ENCODE results near the gene ARHGAP15. TPM values are rescaled to one million over a fixed set of nuclear protein-coding genes. Genes with fewer than 3 reads are reported as not detected.

Gene ARHGAP15
- polyA plus RNA-seq, 1 donor: 8.1 TPM

DNA sequence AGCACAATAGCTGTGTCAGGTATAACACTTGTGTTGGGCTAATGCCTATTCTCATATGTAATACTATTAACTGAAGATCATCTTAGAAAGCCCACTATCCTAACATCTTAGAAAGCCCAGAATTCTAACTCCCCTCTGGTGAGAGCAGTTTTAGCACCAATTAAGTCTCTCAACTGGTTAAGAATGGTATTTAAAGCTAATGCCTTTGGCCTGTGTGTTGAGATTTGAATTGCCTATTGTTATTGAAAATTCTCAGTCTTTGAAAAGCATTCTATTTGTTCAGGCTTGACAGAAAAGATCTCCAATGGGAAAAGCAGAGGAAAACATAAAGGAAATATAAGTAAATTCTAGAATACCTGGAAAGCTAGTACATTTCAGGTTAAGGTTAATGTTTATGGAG is 352.5 kb downstream of the ARHGAP15 start:
- DNase-seq (ENCODE audit: low read depth): no peak

- no peak for DNase-seq (ENCODE audit: low read depth)
Observed at GRCh38 chr2:143482316-143482715, 353.1 kb downstream of the ARHGAP15 start.

GRCh38 chr2:143482771-143483170 is 353.6 kb downstream of the ARHGAP15 start:
- no peak for DNase-seq (ENCODE audit: low read depth)

DNA sequence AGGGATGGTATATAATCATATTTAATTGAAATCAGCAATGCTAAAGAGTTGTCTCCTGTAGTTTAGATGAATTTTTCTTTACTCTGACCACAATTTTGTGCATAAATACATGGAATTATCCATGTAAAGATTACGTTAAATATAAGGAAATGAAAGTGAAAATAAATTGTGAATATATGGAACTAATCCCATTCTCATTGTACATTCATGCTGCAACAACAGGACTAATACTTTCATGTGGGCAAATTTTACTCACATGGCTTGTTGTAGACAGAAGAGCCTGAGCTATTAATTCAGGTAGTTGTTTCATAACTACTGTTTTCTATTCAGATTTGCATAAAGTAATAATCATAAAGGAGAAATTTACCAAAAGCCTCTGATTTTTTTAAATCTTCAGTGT is 357.8 kb downstream of the ARHGAP15 start:
- no peak for DNase-seq (ENCODE audit: low read depth)

DNA sequence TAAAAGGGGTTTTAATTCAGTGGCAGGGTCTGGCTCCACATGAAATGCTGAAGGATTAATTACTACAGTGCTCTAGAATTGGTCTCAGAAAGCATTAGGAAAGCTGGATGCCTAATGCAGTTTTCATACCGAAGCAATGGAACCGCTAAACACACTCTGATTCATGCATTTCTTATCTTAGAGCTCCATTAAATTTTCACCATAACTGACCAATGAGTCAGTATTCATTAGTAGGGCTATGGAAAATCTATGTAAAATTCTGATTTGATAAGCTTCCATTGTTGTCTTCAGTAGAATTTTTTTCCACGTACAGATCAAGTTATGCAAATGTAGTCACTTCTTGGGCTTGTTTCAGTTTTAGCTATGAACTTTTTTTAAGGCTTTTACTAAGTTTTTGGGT is 359.9 kb downstream of the ARHGAP15 start:
- no peak for DNase-seq (ENCODE audit: low read depth)

DNA sequence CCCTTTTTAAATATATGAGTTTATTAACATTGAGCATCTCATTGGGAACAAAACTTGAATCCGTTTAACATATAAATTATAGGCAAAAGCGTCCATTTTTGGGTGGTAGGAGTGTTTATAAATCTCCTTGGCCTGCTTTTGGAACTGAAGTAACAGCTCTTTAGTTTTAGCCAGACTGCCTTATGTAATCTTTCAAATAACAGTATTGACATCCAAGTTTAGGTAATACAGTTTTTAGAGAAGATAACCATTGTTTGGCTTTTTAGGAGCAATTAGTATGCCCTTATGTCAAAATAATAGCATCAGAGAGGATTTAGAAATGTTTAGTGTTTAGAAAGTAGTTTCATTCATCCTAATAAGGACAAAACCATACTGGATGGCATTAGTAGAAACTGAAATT is 361.9 kb downstream of the ARHGAP15 start:
- DNase-seq (ENCODE audit: low read depth): no peak

- no peak for DNase-seq (ENCODE audit: low read depth)
Observed at GRCh38 chr2:143493339-143493738, 364.1 kb downstream of the ARHGAP15 start.

DNA sequence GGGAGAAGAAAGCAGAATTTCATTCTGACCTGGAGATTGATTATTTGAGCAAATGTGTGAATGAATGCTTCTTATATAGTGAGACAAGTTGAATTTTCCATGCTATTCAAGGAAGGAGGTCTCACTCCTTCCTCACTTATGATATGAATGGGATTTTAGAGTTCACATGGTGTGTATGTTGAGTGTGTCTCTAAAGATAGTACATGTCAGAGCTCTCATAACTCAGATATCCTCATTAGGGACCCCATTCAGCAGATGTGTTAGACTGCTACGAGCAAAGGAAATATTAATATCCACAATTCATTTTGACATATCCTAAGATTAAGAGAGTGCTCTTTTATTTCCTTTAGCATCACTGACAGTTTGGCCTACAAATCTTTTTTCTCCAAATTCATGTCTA is 368.5 kb downstream of the ARHGAP15 start:
- DNase-seq (ENCODE audit: low read depth): no peak

- DNase-seq (ENCODE audit: low read depth): no peak
Observed at GRCh38 chr2:143498496-143498895, 369.3 kb downstream of the ARHGAP15 start.

DNA sequence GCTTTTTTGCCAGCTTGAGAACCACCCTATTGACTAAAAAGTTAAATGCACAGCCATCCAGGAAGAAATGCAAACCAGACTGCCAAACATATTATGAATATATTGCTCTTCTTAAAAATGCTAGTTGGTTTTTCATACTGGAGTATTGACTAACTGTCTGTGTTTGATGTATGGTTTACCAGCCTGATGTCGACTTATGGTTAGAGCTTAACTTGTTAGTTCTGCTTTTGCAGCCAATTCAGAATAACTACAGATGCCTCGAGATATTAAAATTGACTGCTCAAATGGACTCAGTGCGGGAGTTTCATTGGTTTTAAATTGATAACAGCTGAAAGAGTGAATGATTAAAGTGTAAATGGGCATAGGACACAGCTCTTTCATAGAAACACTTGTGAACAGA is 369.8 kb downstream of the ARHGAP15 start:
- no peak for DNase-seq (ENCODE audit: low read depth)

DNA sequence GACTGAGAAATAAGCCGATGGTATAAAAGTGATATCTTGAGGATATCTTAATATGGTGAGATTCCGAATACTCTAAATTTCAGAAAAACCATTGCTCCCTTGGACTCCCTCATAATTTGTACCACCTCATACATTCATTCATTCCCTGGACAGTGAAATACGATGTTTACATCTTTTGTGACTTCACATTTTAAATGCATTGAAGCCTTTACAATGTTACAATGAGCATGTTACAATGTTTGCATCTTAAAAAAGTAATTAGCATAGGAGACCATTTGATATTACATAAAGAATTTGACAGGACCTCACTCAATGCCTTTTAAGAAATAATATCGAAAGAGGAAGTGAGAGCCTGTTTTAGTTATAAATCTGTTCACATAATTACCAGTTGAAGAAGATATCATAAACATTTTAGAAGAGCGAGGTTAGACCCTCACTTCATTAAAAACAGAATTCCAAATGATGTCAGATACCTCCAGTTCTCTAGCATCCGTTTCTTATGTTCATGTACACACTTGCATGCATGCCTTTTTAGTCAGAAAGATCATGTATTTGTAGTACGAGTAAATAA is 372.0 kb downstream of the ARHGAP15 start:
- DNase-seq (ENCODE audit: low read depth): no peak

DNA sequence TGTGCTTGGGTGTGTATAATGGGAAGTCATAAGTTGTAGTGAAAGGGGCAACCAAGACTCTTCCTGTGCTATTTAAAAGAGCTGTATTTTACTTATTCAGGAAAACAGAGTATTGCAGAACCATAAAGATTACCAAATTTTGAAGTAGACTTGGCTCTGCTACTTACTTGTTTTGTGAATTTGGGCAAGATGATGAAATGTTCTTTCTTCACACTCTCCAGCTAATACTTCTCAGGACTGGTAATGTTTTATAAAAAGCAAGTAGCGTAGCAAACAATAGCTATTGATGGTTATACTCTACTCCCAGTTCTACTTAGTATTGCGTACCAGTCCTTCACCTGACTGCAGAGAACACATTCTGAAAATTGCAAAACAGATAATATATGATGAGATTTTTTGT is 374.1 kb downstream of the ARHGAP15 start:
- no peak for DNase-seq (ENCODE audit: low read depth)

DNA sequence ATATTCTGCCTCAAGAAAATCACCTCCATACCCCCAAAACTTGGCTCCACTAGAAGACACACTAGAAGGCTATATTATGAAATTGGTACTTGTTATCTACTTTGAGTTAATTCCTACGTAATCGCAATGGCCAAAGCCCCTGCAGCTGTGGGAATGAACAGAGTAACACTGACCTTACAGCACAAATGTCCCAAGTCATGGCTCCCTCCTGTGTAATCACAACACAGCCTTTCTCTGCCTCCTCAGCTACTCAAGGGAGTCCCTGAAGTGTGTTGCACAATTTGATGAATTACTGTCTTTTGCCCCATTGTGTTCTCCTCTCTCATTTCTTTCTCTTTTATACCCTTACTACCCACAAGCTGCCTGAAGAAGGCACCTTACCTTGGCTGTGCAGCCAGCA is 375.2 kb downstream of the ARHGAP15 start:
- no peak for DNase-seq (ENCODE audit: low read depth)

DNA sequence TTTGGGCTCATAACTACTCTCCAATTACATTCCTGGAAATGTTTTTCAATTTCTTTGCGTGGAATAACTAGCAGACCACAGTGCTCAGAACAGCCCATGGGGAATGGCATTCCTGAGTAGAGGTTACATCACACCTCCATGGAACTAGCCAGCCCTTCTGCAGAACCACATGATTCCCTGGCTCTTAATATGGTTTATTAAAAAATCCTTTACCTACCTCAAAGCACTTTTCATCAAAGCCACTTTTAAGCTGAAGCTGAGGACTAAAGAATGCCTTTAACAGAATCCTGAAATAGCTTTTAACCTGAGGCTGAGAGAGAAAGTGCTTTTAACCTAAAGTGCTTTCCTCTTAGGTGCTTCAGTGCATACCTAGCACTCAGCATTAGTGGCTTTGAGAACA is 376.3 kb downstream of the ARHGAP15 start:
- no peak for DNase-seq (ENCODE audit: low read depth)

DNA sequence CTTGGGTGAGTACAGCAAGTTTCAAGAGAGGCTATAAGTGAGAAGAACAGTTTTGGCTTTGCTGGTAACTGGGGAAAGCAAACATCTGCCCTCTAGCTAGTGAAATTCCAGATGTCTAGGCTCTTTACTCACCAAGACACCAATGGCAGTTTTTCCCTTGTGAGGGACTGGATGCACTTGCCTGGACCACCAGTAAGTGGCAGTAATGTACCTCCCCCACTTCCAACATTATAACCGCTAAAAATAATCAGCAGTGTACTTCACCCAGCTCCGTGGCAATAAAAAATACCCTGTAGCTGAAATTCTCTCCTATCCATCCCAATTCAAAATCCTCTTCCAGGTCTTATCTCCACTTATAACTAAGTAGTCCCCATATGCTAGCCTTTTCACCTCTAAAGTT is 383.9 kb downstream of the ARHGAP15 start:
- DNase-seq (ENCODE audit: low read depth): no peak

DNA sequence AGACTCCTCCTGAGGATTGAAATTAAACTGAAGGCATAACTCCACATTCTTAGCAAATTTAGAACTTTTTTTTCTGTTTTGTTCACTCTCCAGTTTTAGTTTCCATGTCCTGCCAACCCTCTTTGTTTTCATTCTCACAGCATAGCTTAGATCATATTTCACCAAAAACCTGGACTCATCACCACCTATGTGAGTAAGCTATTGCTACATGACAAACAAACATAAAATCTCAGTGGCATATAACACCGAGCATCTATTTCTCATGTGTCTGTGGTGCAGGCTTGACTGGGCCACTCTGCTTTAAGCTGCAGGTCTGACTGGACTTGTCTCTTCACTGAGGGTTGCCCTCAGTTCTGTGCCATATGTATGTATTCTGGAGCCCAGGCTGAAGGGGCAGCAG is 385.2 kb downstream of the ARHGAP15 start:
- no peak for DNase-seq (ENCODE audit: low read depth)

DNA sequence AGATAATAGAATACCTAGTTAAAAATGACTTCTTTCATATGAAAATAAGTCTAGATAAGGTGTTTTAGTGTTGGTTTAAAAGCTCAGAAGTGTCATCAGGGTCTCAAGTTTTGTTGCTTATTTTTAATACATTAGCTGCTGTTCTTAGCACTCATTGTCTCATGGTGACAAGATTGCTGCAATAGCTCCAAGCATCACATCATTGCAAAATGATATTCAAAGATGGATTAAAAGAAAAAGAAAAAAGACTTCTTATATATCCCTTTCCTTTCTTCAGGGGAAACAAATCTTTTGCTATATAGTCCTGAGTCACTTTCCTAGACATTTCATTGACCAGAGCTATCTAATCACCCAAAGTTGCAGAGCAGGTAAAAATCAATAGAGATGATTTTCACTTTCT is 386.1 kb downstream of the ARHGAP15 start:
- DNase-seq (ENCODE audit: low read depth): no peak

- DNase-seq (ENCODE audit: low read depth): no peak
Observed at GRCh38 chr2:143519521-143519920, 390.3 kb downstream of the ARHGAP15 start.

DNA sequence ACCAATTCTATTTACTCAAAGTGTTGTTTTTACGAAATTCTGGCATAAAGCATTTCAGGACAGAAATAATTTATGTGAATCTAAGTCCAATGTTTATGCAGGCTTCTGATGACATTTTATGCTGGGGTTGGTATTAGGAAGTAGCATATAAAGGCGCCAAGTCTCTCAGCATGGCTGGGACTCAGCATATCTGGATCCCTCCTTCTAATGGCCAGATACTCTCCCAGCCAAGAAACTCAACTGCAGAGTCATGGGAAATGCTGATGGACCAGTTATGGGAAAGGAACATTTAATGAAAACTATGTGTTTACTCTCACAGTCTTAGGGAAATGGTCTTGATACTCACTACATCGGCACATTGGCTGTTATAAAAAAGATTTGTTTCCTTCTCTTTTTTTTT is 392.2 kb downstream of the ARHGAP15 start:
- DNase-seq (ENCODE audit: low read depth): no peak

DNA sequence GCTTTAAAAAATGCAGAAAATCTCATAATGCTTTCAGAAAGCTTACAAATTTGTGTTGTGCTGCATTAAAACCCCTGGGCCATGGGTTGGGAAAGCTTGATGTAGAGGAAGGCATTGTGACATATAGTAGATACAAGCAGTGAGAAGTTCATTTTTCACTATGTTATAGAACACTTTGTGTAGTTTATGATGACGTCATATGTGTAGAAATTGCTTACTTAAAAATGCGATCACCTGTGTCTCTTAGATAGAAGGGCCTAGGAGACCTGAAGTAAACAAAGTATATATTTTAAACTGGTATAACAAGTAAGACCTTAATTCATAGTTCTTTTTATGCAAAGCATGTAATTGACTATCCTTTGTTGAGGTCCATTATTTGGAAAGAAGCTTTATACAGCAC is 393.5 kb downstream of the ARHGAP15 start:
- no peak for DNase-seq (ENCODE audit: low read depth)

DNA sequence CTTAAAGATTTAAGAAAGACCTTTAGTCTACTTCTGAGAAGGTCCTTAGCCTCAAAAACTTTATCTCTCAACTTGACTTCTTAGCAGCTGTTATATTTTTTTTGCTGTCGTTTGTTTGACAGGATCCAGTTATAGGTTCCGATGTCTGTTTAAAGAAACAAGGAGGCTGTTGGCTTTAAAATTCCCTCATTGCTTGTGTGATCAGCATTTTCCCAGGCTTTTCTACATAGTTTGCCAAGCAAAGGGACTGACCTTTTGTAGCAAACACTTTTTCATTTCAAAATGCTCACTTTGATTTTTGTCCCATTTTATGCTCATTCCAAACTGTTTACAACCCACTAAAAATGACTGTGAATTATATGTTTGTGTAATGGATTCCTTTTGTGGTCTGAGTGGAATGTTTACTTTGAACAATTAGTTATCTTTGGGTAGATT is 394.9 kb downstream of the ARHGAP15 start:
- DNase-seq (ENCODE audit: low read depth): no peak

DNA sequence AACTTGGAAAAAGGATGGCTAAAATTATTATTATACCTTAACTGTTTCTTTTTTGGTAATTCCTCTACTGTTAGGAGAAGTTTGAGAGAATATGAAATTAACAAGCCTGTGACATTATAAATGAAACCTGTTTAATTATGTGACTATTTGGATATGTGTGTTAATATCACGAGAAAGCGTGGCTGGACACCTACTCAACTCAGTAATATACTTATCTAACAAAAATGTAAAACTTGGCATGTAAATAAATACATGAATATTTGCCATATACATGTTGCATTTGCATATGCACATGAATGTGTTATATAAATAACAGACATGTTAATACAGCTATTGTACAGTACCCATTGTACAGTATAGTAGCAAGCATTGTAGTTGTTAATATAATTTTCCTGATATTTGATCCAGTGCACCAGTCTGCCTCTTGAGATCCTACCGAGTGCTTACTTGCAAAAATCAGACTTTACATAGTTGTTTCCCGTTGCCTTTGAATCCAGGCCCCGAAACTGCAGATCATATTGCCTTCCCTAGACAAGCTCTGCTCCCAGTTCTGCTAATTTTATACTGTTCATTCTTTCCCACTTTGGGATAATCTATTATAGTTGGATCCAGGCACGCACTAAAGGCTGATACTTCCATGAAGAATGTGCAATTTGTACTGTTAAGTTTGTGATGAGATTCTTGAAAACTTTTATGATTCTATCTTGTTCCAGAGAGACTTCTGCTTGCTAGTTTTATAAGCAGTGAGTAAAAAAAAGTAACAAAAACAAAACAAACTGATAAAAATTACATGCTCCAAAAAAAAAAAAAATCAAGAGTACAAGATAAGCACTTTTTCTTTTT is 395.6 kb downstream of the ARHGAP15 start:
- no peak for DNase-seq (ENCODE audit: low read depth)

GRCh38 chr2:143525402-143525860 is 396.2 kb downstream of the ARHGAP15 start:
- no peak for DNase-seq (ENCODE audit: low read depth)
